ENCODE data around the gene CACNA1H.

- TF ChIP-seq CTCF (IDR thresholded peaks at IDR 0.05) (no peak), POLR2A (IDR thresholded peaks at IDR 0.05) (no peak)
Measured at GRCh38 chr16:1215574-1216295, 62.8 kb downstream of the CACNA1H start.

All from testis (tissue), 2 donors.